HG02798 (cell line): ENCODE measurements around the gene C2CD2.

Experiments
- ATAC-seq: cut with Tn5 transposase; IDR thresholded peaks from one replicate; pipeline ENCODE4 v1.9.1; 2021; ENCODE audit warnings: mild to moderate bottlenecking; ENCODE audit not compliant: unreplicated experiment, poor library complexity

The C2CD2 gene

DNA sequence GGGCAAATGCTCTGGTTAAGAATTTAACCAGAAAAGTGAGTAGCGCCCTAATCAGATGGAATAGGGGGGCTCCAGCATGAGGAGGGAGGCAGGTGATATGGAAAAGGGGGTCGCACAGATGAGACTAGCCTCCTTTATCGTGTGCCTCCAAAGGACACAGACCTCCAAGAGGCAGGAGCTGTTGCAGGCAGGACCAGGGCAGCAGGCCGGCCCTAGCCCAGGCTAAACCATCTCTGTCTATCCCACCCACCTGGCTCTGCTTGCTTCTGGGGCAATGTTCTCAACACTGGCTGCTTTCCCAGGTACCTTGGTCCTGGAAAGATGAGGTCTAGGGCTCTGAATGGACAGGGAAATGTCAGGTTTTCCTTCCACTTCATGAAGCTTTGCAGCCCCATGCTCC, 36.3 kb downstream of the C2CD2 start:
- no peak for ATAC-seq

DNA sequence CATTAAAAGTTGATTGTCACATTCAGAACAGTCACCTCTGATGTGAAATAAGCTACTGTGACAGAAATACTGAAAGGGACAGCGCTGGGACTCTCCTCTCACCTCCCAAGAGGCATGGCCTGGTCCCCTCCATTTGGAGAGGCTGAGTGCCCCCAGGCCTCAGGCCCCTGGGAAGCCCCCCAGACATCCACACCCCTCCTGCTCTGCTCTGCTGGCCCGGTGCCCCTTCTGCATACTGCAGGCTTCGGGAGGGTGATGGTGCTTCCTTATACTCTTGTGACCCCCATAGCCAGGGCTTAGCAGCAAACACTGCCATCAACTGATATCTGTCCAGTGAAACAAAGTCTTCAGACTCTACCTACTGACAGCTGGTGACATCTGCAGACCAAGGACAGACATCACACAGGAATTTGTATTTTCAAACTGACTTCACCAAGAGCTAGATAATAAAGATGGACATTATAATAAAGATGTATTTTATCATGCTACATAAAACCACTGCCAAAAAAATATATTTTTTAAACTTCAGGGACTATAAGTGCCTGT, 36.9 kb downstream of the C2CD2 start:
- ATAC-seq = no peak

DNA sequence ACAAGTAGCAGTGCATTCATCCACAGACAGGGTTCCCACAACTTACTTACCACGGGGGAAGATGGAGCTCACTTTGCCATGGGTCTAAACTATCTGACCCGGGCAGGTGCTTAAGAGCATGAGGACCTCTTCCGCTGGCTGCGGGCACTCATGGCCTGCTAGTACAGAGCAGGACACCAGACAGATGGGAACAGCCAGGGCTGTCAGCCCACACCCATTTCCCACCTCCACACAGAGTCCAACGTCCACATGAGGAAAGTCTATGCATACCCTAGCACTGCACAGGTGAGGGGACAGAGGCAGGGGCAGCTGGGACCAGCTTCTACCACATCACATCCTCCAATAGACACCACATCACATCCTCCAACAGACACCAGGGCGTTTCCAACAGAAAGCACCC, 38.9 kb downstream of the C2CD2 start:
- no peak for ATAC-seq

DNA sequence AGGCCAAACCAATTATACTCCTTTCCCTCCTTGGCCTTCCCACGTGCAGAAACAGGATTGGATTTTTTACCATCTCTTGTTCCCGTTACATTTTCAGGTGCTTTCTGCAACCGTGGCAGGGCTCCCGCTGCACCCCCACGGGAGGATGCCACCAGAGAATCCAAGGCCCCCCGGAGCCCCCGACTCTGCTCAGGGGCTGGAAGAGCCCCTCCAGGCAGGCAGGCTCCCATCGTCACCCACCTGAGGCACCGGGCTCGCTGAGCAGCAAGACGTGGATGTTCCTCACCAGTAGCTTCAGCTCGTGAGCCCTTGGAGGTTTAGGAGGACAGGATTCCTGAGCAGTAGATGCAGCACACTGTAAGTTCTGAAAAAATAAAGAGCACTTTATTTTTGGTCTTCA, 39.5 kb downstream of the C2CD2 start:
- ATAC-seq = no peak

GRCh38 chr21:41913230-41913629, 40.6 kb downstream of the C2CD2 start:
- ATAC-seq = no peak

GRCh38 chr21:41908829-41909228, 45.0 kb downstream of the C2CD2 start:
- ATAC-seq = no peak

DNA sequence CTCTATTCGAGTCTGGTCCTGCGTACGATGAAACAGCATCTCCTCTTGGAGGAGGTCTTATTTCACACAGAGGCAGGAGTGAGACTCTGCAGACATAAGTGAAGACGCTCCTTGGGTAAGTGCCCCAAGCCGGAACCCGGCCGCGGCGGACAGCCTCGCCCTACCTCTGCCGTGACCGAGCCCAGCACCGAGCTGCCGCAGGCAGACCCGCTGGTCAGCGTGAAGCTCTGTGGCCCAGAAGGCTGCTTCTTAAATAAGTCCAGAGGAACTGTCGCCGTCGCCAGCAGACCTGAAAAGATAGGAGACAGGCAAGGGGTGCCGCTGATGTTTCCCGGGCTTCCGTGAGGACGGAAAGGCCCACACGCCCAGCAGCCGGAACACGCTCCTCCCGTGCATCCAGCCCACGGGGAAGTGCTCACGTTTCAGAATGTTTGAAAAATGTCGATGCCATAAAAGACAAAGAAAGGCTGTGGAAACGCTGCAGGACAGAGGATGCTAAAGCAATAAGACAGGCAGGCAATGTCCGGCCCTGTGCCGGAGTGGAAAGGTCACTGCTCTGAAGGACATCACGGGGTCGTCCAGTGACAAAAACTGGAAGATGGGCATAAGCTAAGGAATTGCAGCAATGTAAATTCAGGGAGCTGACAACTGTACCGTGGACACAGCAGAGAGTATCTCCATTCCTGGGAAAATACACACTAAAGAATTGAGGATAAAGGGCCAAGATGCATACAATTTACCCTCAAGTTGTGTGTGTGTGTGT, 46.1 kb downstream of the C2CD2 start:
- no peak for ATAC-seq

DNA sequence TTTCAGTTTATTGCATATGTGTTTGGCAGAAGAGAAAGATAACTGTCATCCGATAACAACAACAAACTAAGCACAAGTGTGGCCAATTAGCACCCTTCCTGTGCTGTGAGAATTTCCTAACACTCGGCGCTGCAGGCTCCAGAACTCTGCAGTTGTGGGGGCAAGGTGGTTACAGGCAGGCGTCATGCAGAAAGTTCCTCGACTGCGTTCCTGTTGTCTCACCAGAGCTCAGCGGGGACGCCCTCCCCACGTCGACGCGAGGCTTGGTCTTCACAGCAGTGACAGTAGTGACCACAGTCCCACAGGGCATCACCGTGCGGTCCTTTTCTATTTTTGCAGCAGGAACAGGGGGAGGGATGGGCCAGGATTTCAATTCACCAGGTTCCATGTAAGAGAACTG, 47.0 kb downstream of the C2CD2 start:
- no peak for ATAC-seq

DNA sequence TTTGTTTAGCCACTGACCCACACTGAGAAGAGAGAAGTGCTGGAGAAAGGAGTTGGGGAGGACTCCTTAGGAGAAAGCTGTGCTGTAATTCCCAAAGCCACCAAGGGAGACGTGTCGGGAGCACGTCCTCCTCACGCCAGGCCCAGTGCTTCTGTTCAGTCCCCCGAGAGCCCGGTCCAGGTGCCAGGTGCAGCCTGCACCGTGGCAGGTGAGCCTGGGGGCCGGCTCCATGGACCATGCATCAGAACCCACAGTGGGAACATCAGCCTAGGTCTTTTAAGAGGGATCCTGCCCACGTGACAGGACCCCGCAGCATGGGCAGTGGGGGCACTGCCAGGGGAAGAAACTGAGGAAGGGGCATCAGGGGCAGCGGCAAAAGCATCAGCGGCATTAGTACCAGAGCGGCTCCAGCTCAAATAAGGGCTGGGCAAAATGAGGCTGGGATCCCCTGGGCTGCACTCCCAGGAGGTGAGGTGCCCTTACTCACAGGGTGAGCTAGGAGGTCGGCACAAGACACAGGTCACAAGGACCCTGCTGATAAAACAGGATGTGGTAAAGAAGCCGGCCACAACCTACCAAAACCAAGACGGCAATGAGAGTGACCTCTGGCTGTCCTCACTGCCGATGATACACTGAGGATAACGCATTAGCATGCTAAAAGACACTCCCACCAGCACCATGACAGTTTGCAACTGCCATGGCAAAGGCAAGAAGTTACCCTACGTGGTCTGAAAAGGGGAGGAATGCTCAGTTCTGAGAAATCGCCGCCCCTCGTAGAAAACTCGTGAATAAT, 50.1 kb downstream of the C2CD2 start:
- ATAC-seq = no peak

DNA sequence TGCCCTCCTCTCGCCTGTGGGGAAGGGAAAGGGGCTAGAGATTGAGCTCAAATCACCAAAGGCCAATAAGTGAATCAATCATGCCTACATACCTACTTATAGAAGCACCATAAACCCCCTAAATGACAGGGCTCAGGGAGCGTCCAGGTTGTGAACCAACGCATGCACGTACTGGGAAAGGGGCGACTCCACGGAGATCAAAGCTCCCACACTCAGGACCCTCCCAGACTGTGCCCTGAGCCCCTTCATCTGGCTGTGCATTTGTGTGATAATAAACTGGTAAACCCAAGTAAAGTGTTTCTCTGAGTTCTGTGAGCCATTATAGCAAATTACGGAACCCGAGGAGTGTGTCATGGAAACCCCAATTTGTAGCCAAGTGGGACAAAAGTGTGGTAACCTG, 50.9 kb downstream of the C2CD2 start:
- no peak for ATAC-seq

DNA sequence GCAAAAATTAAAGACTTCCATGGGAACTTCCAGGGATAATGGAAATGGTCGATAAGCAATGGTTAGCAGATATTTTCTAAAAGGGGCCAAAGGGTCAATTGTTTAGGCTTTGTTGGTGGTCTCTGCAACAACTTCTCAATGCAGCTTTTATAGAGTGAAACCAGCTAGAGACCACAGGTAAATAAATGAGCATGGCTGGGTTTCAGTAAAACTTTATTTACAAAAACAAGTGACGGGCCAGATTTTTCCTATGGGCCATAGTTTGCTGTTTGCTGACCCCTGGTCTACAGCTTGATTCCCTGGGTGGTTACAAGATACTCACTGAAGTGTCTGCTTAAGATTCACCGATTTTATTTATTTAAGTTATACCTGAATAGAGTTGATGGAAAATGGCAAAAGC, 52.0 kb downstream of the C2CD2 start:
- no peak for ATAC-seq

GRCh38 chr21:41901099-41901498, 52.7 kb downstream of the C2CD2 start:
- no peak for ATAC-seq

DNA sequence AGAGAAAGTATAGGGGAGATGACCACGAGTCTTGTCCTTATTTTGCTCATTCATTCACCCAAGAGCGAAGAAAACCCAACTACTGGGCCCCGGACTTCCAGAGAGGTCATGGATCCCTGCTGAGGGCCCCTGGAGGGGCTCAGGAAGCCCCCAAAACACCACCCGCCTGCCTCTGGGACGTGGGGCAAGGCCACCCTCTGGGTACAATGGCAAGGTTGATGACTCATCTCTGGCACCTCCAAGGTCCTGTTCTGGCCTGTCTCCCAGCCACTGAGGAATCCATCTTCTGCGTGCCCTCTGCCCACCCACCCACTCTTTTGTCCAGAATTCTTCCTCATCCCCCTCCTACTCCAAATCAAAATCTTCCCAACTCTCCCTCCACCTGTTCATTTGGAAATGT, 53.4 kb downstream of the C2CD2 start:
- no peak for ATAC-seq

- ATAC-seq = no peak
These were observed 54.2 kb downstream of the C2CD2 start for GRCh38 chr21:41899426-41900202.

DNA sequence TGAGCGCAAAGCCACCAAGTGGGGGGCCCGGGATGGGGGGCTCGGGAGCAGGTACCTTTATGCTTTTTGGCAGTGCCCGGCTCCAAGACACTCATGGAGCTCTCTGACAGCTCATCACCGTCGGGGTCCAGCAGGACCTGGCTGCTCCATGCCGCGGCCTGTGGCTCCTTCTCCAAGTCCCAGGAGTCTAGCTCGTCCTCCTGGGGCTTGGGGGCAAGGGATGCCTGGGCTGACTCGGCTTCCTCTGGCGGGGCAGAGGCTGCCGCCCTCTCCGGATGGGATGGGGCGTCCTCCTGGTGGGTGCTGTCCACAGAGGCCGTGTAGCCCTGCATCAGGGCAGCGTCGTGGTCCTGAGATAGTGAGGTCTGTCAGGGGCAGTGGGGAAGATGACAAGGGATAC, 54.8 kb downstream of the C2CD2 start:
- no peak for ATAC-seq

GRCh38 chr21:41897700-41898099, 56.1 kb downstream of the C2CD2 start:
- ATAC-seq = no peak

DNA sequence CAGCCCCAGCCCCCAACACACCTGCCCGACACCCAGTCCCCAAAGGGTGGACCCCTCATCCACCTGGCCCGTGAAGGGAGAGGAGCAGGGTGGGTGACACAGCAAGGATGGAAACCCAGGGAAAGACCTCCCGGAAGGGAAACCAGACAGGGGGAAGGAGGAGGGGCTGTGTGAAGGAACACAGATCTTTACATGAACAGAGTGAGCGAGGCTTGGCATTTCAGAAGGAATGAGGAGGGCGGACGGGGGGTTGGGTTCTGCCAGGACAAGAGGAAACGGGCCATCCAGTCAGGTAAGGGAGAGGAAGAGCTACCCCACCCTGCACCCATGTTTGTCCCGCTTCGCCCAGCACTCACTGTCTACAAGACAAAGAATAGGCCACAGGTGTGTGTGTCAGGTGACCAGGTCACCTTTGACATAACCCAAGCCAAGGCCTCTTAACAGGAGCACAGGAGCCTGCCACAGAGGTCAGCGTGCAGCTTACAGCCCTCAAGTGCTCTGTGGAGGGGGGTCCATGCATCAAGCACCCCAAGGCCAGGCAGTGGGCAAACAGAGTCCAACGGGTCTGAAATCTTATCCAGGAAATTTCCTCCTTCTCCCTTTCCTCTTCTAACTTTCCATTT, 56.7 kb downstream of the C2CD2 start:
- no peak for ATAC-seq

GRCh38 chr21:41895643-41896493, 58.0 kb downstream of the C2CD2 start:
- no peak for ATAC-seq

DNA sequence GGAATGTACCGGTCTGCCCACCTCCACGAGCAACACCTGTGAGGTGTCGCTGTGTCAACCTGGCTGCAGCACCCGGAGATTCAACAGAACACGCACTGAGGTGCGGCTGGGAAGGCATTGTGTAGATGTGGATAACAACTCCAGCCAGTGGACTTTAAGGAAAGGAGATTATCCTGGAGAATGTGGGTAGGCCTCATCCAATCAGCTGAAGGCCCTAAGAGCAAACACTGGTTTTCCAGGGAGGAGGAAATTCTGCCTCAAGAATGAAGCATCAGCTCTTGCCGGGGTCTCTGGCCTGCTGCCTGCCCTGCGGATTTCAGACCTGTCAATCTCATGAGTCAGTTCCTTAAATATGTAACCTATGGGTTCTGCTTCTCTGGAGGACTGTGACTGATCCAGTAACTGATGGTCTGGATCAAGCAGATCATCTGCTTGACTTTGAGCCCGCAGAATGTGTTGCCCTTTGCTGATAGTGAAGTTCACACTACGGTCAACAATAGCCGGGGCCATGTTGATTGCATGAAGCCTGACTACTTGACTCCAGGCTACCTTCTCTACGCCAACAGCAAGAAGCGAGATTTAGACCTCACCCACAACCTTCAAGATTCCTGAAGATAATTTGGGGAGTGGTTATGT, 58.8 kb downstream of the C2CD2 start:
- ATAC-seq = no peak
